Glutamatergic neuron (in vitro differentiated cells): ENCODE measurements around the gene DDX10. TPM values are rescaled to one million over a fixed set of nuclear protein-coding genes. Genes with fewer than 3 reads are reported as not detected.

Source experiments
- DNase-seq: peaks from one replicate; pipeline ENCODE4 v3.0.0; 2022
- H3K27ac Mint-ChIP-seq: one replicate; pipeline ENCODE4 v1.8.0; 2020; ENCODE audit warnings: mild to moderate bottlenecking, mixed read lengths, inconsistent platforms; ENCODE audit not compliant: unreplicated experiment
- H3K27me3 Mint-ChIP-seq: one replicate; pipeline ENCODE4 v1.8.0; 2020; ENCODE audit warnings: mild to moderate bottlenecking, moderate library complexity, mixed read lengths, inconsistent platforms; ENCODE audit not compliant: unreplicated experiment
- H3K36me3 Mint-ChIP-seq: one replicate; pipeline ENCODE4 v1.8.0; 2020; ENCODE audit warnings: mild to moderate bottlenecking, mixed read lengths, inconsistent platforms; ENCODE audit not compliant: unreplicated experiment
- H3K4me1 Mint-ChIP-seq: one replicate; pipeline ENCODE4 v1.8.0; 2020; ENCODE audit warnings: mild to moderate bottlenecking, low read depth, mixed read lengths, inconsistent platforms; ENCODE audit not compliant: unreplicated experiment
- H3K4me3 Mint-ChIP-seq: one replicate; pipeline ENCODE4 v1.8.0; 2020; ENCODE audit warnings: mild to moderate bottlenecking, mixed read lengths, inconsistent platforms; ENCODE audit not compliant: unreplicated experiment
- H3K9me3 Mint-ChIP-seq: one replicate; pipeline ENCODE4 v1.8.0; 2020; ENCODE audit warnings: mild to moderate bottlenecking, moderate library complexity, mixed read lengths, inconsistent platforms; ENCODE audit not compliant: unreplicated experiment
- CTCF ChIP-seq: fragments of 200-600 bp; sonication (generic); IDR thresholded peaks from one replicate; pipeline ENCODE4 v1.5.0; 2021; ENCODE audit not compliant: partially characterized antibody, unreplicated experiment
- total RNA-seq: library from RNA; stranded (reverse); fragmentation: NEBNext Ultra II Directional; extraction: Animal tissue kit (Norgen Biotek cat#: 25700); gene quantifications from one replicate; pipeline ENCODE4 v1.2.1, GENCODE V29; 2021; ENCODE audit not compliant: unreplicated experiment

The DDX10 gene
- total RNA-seq, 1 donor from 2014 or later = 18.8 TPM

GRCh38 chr11:108934289-108934688 is 269.4 kb downstream of the DDX10 start:
- Mint-ChIP-seq H3K27me3 (peaks cover 3% of the 10 kb centered on the region), H3K4me3 (no peak overlapping the region), H3K36me3 (no peaks in the 10 kb centered on the region), H3K9me3 (no peaks in the 10 kb centered on the region), H3K27ac (no peak overlapping the region), H3K4me1 (peaks cover 11% of the 10 kb centered on the region)
- TF ChIP-seq CTCF = no peak
- no peak for DNase-seq

- no peaks in the 10 kb centered on the region for H3K36me3 Mint-ChIP-seq
- DNase-seq = no peak
- peaks cover 11% of the 10 kb centered on the region for H3K4me1 Mint-ChIP-seq
- no peaks in the 10 kb centered on the region for H3K9me3 Mint-ChIP-seq
- H3K27ac Mint-ChIP-seq = no peak overlapping the region
- no peak overlapping the region for H3K4me3 Mint-ChIP-seq
- H3K27me3 Mint-ChIP-seq = peaks cover 3% of the 10 kb centered on the region
- no peak for TF ChIP-seq CTCF
Measured at GRCh38 chr11:108934696-108935095, 269.8 kb downstream of the DDX10 start.

- peaks cover 5% of the 10 kb centered on the region for H3K36me3 Mint-ChIP-seq
- no peak for DNase-seq
- peaks cover 7% of the 10 kb centered on the region for H3K27me3 Mint-ChIP-seq
- TF ChIP-seq CTCF = no peak
- H3K9me3 Mint-ChIP-seq = no peaks in the 10 kb centered on the region
- H3K4me1 Mint-ChIP-seq = peaks cover 11% of the 10 kb centered on the region
- no peak overlapping the region for H3K27ac Mint-ChIP-seq
- H3K4me3 Mint-ChIP-seq = no peak overlapping the region
Measured at GRCh38 chr11:108937746-108938145, 272.9 kb downstream of the DDX10 start.

- DNase-seq = no peak
- H3K27ac Mint-ChIP-seq = no peak overlapping the region
- H3K36me3 Mint-ChIP-seq = peaks cover 5% of the 10 kb centered on the region
- peaks cover 7% of the 10 kb centered on the region for H3K27me3 Mint-ChIP-seq
- H3K9me3 Mint-ChIP-seq = no peaks in the 10 kb centered on the region
- H3K4me3 Mint-ChIP-seq = no peak overlapping the region
- H3K4me1 Mint-ChIP-seq = peaks cover 10% of the 10 kb centered on the region
- no peak for TF ChIP-seq CTCF
Measured at GRCh38 chr11:108938604-108939003, 273.7 kb downstream of the DDX10 start.

GRCh38 chr11:108939135-108939534 is 274.3 kb downstream of the DDX10 start:
- Mint-ChIP-seq H3K4me3 (no peak overlapping the region), H3K36me3 (peaks cover 5% of the 10 kb centered on the region), H3K27ac (no peak overlapping the region), H3K9me3 (no peaks in the 10 kb centered on the region), H3K4me1 (peaks cover 6% of the 10 kb centered on the region), H3K27me3 (peaks cover 4% of the 10 kb centered on the region)
- TF ChIP-seq CTCF = no peak
- DNase-seq = no peak
